Neural progenitor cell (in vitro differentiated cells): ENCODE measurements around the gene CCDC85C. TPM values are rescaled to one million over a fixed set of nuclear protein-coding genes. Genes with fewer than 3 reads are reported as not detected.

Source experiments
- DNase-seq: peaks from one replicate; pipeline ENCODE4 v3.0.0-alpha.2; 2016; ENCODE audit warnings: low spot score
- H2AFZ ChIP-seq: fragments of 200-600 bp; sonication (generic); replicated peaks from 2 replicates; pipeline ENCODE4 v1.6.1; 2016; ENCODE audit warnings: antibody characterized with exemption
- H3F3A ChIP-seq: fragments of 200-600 bp; sonication (generic); 2 replicates; pipeline ENCODE4 v1.6.1; 2016; ENCODE audit warnings: antibody characterized with exemption, low read depth
- H3K27ac ChIP-seq: fragments of 200-600 bp; sonication (generic); 2 replicates; pipeline ENCODE4 v1.5.1; 2016; ENCODE audit warnings: mild to moderate bottlenecking
- H3K27me3 ChIP-seq: fragments of 200-600 bp; sonication (generic); 2 replicates; pipeline ENCODE4 v1.6.1; 2016; ENCODE audit warnings: mild to moderate bottlenecking, moderate library complexity
- H3K36me3 ChIP-seq: fragments of 200-600 bp; sonication (generic); 2 replicates; pipeline ENCODE4 v1.5.1; 2016
- H3K4me1 ChIP-seq: fragments of 200-600 bp; sonication (generic); 2 replicates; pipeline ENCODE4 v1.6.1; 2016; ENCODE audit warnings: mixed run types
- H3K4me2 ChIP-seq: fragments of 200-600 bp; sonication (generic); 2 replicates; pipeline ENCODE4 v1.6.1; 2016
- H3K4me3 ChIP-seq: fragments of 200-600 bp; sonication (generic); 2 replicates; pipeline ENCODE4 v1.5.1; 2016
- H3K79me2 ChIP-seq: fragments of 200-600 bp; sonication (generic); 2 replicates; pipeline ENCODE4 v1.6.1; 2016; ENCODE audit warnings: low read depth
- H3K9ac ChIP-seq: fragments of 200-600 bp; sonication (generic); 2 replicates; pipeline ENCODE4 v1.6.1; 2016
- H3K9me3 ChIP-seq: fragments of 200-600 bp; sonication (generic); 2 replicates; pipeline ENCODE4 v1.5.1; 2016; ENCODE audit warnings: low read depth
- H4K20me1 ChIP-seq: fragments of 200-600 bp; sonication (generic); 2 replicates; pipeline ENCODE4 v1.6.1; 2016; ENCODE audit warnings: low read depth
- H3K27ac Mint-ChIP-seq: 3 replicates; pipeline ENCODE4 v1.8.0; 2021; ENCODE audit warnings: mixed read lengths
- H3K27me3 Mint-ChIP-seq: 2 replicates; pipeline ENCODE4 v1.8.0; 2022; ENCODE audit warnings: low read depth, mild to moderate bottlenecking, inconsistent platforms, moderate library complexity, mixed read lengths; ENCODE audit not compliant: insufficient read depth
- H3K36me3 Mint-ChIP-seq: 3 replicates; pipeline ENCODE4 v1.8.0; 2021; ENCODE audit warnings: mixed read lengths
- H3K4me1 Mint-ChIP-seq: 3 replicates; pipeline ENCODE4 v1.8.0; 2021; ENCODE audit warnings: mixed read lengths
- H3K4me3 Mint-ChIP-seq: 3 replicates; pipeline ENCODE4 v1.8.0; 2021; ENCODE audit warnings: mild to moderate bottlenecking, moderate library complexity, mixed read lengths
- H3K9me3 Mint-ChIP-seq: 3 replicates; pipeline ENCODE4 v1.8.0; 2020; ENCODE audit warnings: mixed read lengths
- EZH2 ChIP-seq: fragments of 200-600 bp; sonication (generic); IDR thresholded peaks from 2 replicates; pipeline ENCODE4 v1.6.1; 2017; ENCODE audit warnings: antibody characterized with exemption, mild to moderate bottlenecking, moderate library complexity
- EZH2phosphoT487 ChIP-seq: fragments of 200-600 bp; sonication (generic); IDR thresholded peaks from 2 replicates; pipeline ENCODE4 v1.6.1; 2017; ENCODE audit warnings: antibody characterized with exemption
- total RNA-seq: library from RNA; depleted of rRNA; stranded (reverse); fragments of >200 nt; gene quantifications from 2 replicates; pipeline ENCODE4 v1.2.3, GENCODE V29; 2015; ENCODE audit warnings: low replicate concordance
- TF ChIP-seq, protein P1 (sequence below): fragments of 200-600 bp; sonication (generic); IDR thresholded peaks from 2 replicates; pipeline ENCODE4 v1.5.1; 2017; ENCODE audit warnings: antibody characterized with exemption, mild to moderate bottlenecking

Gene CCDC85C
- total RNA-seq, 1 donor from 2014 or later, result 19.0 TPM

GRCh38 chr14:99563749-99564129 lies 40.3 kb downstream of the CCDC85C start:
- Mint-ChIP-seq H3K4me1 (peaks cover 76% of the 10 kb centered on the region), H3K4me3 (no peak overlapping the region)
- DNase-seq, result no peak

DNA sequence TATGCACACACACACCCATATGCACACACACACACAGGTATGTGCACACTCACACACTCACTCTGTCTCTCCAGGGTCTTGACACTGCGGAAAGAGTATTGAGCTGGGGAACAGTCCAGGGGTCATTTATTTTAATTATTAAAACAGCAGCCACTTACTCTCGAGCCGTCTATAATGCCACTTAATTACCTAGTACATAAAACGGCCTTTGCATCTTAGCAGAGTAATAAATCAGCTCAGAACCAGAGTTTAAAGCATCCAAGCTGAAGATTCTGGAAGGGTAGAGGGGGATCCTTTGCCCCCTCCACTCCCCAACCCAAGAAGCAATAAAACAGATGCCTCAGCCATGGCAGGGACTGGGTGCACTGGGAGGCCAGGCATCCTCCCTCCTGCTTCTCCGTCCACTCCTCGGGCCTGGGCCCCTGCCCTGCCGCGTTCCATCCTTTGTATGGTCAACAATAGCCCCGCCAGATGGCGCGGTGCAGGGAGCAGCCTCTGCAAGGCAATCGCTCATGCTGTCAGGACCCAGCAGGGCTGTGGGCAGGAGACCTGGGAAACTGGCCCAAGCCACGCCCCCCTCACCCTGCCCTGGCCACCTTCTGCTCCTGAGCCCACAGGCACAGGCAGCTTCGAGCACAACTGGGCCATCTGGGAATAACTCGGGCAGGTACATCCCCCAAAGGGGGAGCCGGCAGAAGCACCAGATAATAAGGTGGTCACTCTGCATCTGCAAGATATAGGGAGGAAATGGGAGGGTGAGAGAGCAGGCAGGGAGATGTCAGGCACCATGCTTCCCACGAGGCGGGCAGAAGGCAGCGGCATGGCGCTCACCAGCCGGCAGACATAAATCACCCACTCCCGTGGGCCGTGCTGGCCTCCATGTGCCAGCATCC lies 40.9 kb downstream of the CCDC85C start:
- Mint-ChIP-seq H3K4me3 (peak overlapping the region; percentile 33), H3K4me1 (peaks cover 71% of the 10 kb centered on the region), H3K27ac (peak overlapping the region; percentile 97), H3K9me3 (peaks cover 2% of the 10 kb centered on the region), H3K27me3 (peaks cover 17% of the 10 kb centered on the region), H3K36me3 (peaks cover 9% of the 10 kb centered on the region)
- Histone ChIP-seq H3K9me3 (no peaks in the 10 kb centered on the region), H3K4me3 (peak overlapping the region; percentile 31), H3K4me1 (peaks cover 58% of the 10 kb centered on the region), H3K36me3 (no peaks in the 10 kb centered on the region), H2AFZ (no peak overlapping the region), H4K20me1 (peaks cover 83% of the 10 kb centered on the region), H3K27ac (peak overlapping the region; percentile 88), H3F3A (peaks cover 33% of the 10 kb centered on the region), H3K4me2 (peak overlapping the region; percentile 76), H3K27me3 (no peaks in the 10 kb centered on the region), H3K9ac (no peak overlapping the region), H3K79me2 (peaks cover 91% of the 10 kb centered on the region)
- no peak for TF ChIP-seq EZH2
- TF ChIP-seq, protein P1, sequence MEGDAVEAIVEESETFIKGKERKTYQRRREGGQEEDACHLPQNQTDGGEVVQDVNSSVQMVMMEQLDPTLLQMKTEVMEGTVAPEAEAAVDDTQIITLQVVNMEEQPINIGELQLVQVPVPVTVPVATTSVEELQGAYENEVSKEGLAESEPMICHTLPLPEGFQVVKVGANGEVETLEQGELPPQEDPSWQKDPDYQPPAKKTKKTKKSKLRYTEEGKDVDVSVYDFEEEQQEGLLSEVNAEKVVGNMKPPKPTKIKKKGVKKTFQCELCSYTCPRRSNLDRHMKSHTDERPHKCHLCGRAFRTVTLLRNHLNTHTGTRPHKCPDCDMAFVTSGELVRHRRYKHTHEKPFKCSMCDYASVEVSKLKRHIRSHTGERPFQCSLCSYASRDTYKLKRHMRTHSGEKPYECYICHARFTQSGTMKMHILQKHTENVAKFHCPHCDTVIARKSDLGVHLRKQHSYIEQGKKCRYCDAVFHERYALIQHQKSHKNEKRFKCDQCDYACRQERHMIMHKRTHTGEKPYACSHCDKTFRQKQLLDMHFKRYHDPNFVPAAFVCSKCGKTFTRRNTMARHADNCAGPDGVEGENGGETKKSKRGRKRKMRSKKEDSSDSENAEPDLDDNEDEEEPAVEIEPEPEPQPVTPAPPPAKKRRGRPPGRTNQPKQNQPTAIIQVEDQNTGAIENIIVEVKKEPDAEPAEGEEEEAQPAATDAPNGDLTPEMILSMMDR, result peak; percentile 51
- TF ChIP-seq EZH2phosphoT487, result no peak
- peak; percentile 97 for DNase-seq

More at GRCh38 chr14:99563749-99564129, 40.3 kb downstream of the CCDC85C start:
- Mint-ChIP-seq H3K36me3 (peaks cover 8% of the 10 kb centered on the region), H3K27me3 (peaks cover 17% of the 10 kb centered on the region), H3K27ac (no peak overlapping the region), H3K9me3 (peaks cover 2% of the 10 kb centered on the region)
- H3K9ac ChIP-seq, result no peak overlapping the region
- H3K4me1 ChIP-seq, result peaks cover 63% of the 10 kb centered on the region
- H4K20me1 ChIP-seq, result peaks cover 90% of the 10 kb centered on the region
- H3K27ac ChIP-seq, result peak overlapping the region; percentile 25
- no peaks in the 10 kb centered on the region for H3K27me3 ChIP-seq
- H3K9me3 ChIP-seq, result no peaks in the 10 kb centered on the region
- no peak overlapping the region for H3K4me3 ChIP-seq
- H3K4me2 ChIP-seq, result peak overlapping the region; percentile 76
- TF ChIP-seq EZH2 (no peak), EZH2phosphoT487 (no peak)
- TF ChIP-seq, protein P1, result no peak
- peaks cover 91% of the 10 kb centered on the region for H3K79me2 ChIP-seq
- H2AFZ ChIP-seq, result no peak overlapping the region
- H3K36me3 ChIP-seq, result no peaks in the 10 kb centered on the region
- peaks cover 33% of the 10 kb centered on the region for H3F3A ChIP-seq

- H3K27ac Mint-ChIP-seq, result peak overlapping the region; percentile 81
- H3K36me3 Mint-ChIP-seq, result peaks cover 11% of the 10 kb centered on the region
- Histone ChIP-seq H3K27ac (no peak overlapping the region), H3K79me2 (peaks cover 91% of the 10 kb centered on the region), H3K4me2 (peak overlapping the region; percentile 76), H3K36me3 (no peaks in the 10 kb centered on the region), H3K27me3 (no peaks in the 10 kb centered on the region), H3K4me1 (peaks cover 58% of the 10 kb centered on the region), H2AFZ (no peak overlapping the region), H3K9ac (no peak overlapping the region), H3F3A (peaks cover 33% of the 10 kb centered on the region), H4K20me1 (peaks cover 77% of the 10 kb centered on the region), H3K9me3 (no peaks in the 10 kb centered on the region), H3K4me3 (no peak overlapping the region)
- no peak for DNase-seq
- peaks cover 2% of the 10 kb centered on the region for H3K9me3 Mint-ChIP-seq
- H3K4me3 Mint-ChIP-seq, result no peak overlapping the region
- TF ChIP-seq EZH2phosphoT487, result no peak
- TF ChIP-seq EZH2, result no peak
- TF ChIP-seq, protein P1, result no peak
- peaks cover 67% of the 10 kb centered on the region for H3K4me1 Mint-ChIP-seq
- H3K27me3 Mint-ChIP-seq, result peaks cover 15% of the 10 kb centered on the region
Observed at GRCh38 chr14:99561864-99562263, 42.1 kb downstream of the CCDC85C start.
